T-helper 2 cell treated with Interferon-gamma antibody and Interleukin-4, amounts not matched to agents 100 ng/mL and 5 ng/mL, for 36 hours (primary cell): Measurements from ENCODE around the gene A1BG. TPM values are rescaled to one million over a fixed set of nuclear protein-coding genes. Genes with fewer than 3 reads are reported as not detected.
"Not testable (repeated sequence)": the region's sequence is repeated elsewhere in the genome, so short reads cannot be mapped to it uniquely, and the experiment has no call there.

Source experiments
- intact Hi-C: fragments of 100-400 bp; cut with micrococcal nuclease; formaldehyde crosslinking; loops from one replicate; pipeline ENCODE4 v1.15.1; 2023
- total RNA-seq: library from RNA; stranded (reverse); gene quantifications from 2 replicates; pipeline ENCODE4 v1.2.3, GENCODE V29; 2022

Gene A1BG
- total RNA-seq, 1 donor from 2014 or later: 11.0 TPM

GRCh38 chr19:58338825-58339558 is 14.3 kb downstream of the A1BG start:
- intact Hi-C loops: no loop called here

DNA sequence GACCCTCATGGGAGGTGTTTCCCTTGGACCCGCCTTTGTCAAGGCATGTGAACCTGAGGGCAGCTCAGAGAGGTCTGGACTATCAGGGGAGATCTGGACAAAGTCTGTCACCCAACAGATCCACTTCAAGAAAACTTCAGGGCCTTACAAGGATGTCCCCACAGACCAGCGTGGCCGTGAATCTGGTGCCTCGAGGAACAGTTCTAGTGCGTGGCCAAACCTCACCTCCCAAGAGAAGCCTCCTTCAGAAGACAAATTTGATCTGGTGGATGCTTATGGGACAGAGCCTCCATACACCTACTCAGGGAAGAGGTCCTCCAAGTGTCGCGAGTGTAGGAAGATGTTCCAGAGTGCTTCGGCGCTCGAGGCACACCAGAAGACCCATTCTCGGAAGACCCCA is 15.0 kb downstream of the A1BG start:
- intact Hi-C loops: no loop called here

- intact Hi-C loops: no loop called here
Observed at GRCh38 chr19:58336820-58337219, 16.5 kb downstream of the A1BG start.

GRCh38 chr19:58336216-58336615 is 17.1 kb downstream of the A1BG start:
- intact Hi-C loops: no loop called here

GRCh38 chr19:58335630-58336029 is 17.7 kb downstream of the A1BG start:
- intact Hi-C loops: no loop called here

DNA sequence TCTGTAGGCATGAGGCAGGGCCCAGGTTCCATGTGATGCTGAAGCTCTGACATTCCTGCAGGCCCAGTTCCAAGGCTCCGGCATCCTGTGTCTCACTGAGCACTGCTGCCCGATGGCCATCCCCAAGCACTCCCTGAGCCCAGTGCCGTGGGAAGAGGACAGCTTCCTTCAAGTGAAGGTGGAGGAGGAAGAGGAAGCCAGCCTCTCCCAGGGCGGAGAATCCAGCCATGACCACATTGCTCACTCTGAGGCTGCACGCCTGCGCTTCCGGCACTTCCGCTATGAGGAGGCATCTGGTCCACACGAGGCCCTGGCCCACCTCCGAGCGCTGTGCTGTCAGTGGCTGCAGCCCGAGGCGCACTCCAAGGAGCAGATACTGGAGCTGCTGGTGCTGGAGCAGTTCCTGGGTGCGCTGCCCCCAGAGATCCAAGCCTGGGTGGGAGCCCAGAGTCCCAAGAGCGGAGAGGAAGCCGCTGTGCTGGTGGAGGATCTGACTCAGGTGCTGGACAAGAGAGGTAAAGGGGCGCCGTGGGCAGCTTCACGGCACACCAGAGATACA is 18.5 kb downstream of the A1BG start:
- intact Hi-C loops: no loop called here

DNA sequence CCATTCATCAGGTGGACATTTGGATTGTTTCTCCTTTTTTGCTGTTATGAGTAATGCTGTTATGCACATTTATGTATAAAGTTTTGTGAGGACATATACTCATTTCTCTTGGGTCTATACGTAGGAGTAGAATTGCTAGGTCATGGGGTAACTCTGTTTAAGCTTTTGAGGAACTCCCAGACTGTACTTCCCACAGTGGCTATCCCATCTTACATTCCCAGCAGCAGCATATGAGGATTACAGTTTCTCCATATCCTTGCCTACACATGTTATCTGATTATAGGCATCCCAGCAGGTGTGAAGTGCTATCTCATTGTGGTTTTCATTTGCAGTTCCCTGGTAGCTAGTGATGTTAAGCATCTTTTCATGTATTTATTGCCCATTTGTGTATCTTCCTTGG is 20.6 kb downstream of the A1BG start:
- intact Hi-C loops: no loop called here

DNA sequence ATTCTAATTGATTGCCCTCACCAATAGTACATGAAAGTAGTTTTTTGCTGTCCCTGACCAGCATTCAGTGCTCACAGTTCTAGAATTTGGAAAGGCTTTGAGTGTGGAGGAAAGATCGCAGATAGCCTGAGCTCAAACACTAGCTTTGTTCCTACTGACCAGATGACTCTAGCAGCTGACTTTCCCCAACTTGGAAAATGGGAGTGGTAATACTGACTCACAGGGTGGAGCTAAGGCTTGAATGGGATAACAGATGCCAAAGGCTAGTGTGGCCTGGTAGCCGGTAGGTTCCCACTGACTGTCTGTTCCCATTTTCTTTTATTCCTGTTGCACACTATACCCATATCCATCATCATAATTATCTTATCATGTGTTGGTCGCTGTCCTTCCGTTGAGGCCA is 22.8 kb downstream of the A1BG start:
- intact Hi-C loops: no loop called here

DNA sequence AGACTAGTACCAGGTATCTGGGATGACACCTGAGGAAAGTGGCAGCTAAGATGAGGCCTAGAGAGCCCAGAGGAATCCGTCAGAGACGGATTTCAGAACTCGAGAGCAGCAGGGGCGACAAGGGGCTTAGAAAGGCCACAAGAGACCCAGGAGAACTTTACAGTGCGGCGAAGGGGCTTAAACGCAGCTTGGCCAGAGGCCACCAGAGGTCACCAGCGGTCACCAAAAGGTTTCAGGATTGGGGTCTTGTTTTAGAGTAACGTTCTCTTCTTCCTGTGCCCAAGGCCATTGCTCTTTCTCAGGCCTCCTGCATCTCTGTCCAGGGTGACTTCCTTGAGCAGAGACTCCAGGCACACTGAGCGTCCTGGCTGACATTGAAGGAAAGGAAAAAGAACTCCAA is 24.3 kb downstream of the A1BG start:
- intact Hi-C loops: loop anchor here (5.0 kb wide), 2 partner anchors 78 to 148 kb away; partner anchors contain the start of genes ZNF446 and ZNF584

- intact Hi-C loops: loop anchor here (1.0 to 5.0 kb wide), 9 partner anchors 20 to 892 kb away; partner anchors contain the start of genes ERVK3-1, RPS5, ZNF446 and ZNF497
Observed at GRCh38 chr19:58326914-58327726, 26.2 kb downstream of the A1BG start, which contains the start of gene ZSCAN22. Gene ZSCAN22 (plus strand): TSS chr19:58326994. CDS start chr19:58334803, 7,809 bp downstream.

DNA sequence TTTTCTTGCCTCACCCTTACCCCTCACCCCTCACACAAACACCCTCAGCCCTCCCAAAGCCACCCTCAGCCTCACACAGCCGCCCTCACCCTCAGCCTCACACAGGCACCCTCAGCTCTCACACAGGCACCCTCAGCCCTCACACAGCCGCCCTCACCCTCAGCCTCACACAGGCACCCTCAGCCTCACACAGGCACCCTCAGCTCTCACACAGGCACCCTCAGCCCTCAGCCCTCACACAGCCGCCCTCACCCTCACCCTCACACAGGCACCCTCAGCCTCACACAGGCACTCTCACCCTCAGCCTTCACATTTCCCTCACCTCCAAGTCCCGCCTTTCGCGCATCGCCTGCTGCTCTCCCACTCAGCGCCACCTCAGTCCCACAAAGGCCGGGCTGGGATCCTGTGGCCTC is 26.8 kb downstream of the A1BG start:
- intact Hi-C loops: loop anchor here (1.0 to 5.0 kb wide), 6 partner anchors 48 to 891 kb away; partner anchors contain the start of genes RPS5, ZNF446, ZNF584 and ZNF749

GRCh38 chr19:58325311-58326022 is 27.8 kb downstream of the A1BG start:
- intact Hi-C loops: loop anchor here (1.0 to 5.0 kb wide), 6 partner anchors 47 to 890 kb away; partner anchors contain the start of genes RPS5, ZNF446, ZNF584 and ZNF749

GRCh38 chr19:58319241-58319640 is 34.1 kb downstream of the A1BG start:
- intact Hi-C loops: no loop called here

- intact Hi-C loops: no loop called here
Observed at GRCh38 chr19:58318297-58318696, 35.0 kb downstream of the A1BG start.

DNA sequence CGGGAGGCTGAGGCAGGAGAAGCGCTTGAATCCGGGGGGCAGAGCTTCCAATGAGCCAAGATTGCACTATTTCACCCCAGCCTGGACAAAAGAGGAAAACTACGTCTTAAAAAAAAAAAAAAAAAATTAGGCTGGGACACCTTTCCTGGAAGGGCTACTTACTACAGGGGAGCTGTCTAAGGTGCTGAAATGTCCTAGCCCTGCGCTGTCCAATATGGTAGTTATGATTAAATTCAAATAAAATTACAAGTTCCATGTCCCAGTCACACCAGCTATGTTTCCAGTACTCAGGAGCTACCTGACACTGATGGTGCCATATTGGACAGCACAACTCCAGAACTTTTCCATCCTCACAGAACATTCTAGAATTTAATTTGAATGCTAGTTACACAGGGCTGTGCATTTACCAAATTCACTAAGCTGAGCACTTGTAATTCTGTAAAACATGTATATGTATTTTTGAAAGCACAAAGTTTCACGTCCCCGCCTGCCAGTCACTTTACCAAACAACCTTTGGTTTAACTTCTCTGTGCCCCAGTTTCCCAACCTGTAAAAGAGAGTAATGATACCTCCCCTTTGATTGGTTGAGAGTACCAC is 35.7 kb downstream of the A1BG start:
- intact Hi-C loops: no loop called here

GRCh38 chr19:58315580-58315979 is 37.7 kb downstream of the A1BG start:
- intact Hi-C loops: no loop called here

DNA sequence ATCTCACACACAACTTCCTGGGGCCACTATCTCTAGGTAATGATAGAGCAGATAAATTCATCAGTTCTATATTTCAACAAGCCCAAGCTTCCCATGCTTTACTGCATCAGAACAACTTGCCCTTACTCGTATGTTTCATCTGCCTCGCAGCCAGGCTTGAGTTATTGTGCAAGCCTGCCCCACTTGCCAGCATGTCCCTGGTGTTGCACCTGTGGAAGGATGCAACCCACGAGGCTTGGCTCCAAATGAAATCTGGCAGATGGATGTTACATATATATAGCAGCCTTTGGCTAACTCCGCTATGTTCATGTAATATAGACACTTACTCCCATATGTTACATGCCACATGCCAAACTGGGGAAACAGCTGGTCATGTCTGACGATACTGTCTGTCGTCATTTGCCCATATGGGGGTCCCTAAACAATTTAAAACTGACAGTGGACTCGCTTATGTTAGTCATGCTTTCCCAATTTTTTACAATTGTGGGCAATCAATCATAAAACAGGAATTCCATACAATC is 41.9 kb downstream of the A1BG start:
- intact Hi-C loops: no loop called here

DNA sequence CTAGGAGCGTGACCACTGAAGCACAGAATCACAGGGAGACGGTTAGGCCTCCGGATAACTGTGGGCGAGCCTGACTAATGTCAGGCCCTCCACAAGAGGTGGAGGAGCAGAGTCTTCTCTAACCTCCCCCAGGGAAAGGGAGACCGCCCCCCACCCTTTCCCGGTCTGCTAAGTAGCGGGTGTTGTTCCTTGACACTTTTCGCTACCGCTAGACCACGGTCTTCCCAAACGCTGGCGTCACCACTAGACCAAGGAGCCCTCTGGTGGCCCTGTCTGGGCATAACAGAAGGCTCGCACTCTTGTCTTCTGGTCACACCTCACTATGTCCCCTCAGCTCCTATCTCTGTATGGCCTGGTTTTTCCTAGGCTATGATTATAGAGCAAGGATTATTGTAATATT is 42.6 kb downstream of the A1BG start:
- intact Hi-C loops: not testable (repeated sequence)

GRCh38 chr19:58307736-58308135 is 45.6 kb downstream of the A1BG start:
- intact Hi-C loops: no loop called here

- intact Hi-C loops: loop anchor here (1.0 kb wide), 7 partner anchors 21 to 145 kb away; partner anchors contain the start of genes ZNF132, ZNF274, ZNF324B and ZNF497
Observed at GRCh38 chr19:58305932-58306323, 47.4 kb downstream of the A1BG start.
